ENCODE measurements around the gene BANP.
"Not testable (repeated sequence)": the region's sequence is repeated elsewhere in the genome, so short reads cannot be mapped to it uniquely, and the experiment has no call there.

Gene BANP

GRCh38 chr16:88089071-88089470, 137.8 kb downstream of the BANP start:
- H3K9me3 Mint-ChIP-seq; H3K4me1 Mint-ChIP-seq (ENCODE audit: low read depth); H3K27ac Mint-ChIP-seq; H3K4me3 Mint-ChIP-seq; H3K36me3 Mint-ChIP-seq (ENCODE audit: low read depth); H3K27me3 Mint-ChIP-seq (ENCODE audit: low read depth): not testable (repeated sequence)

- H3K27me3 Mint-ChIP-seq (ENCODE audit: low read depth); H3K4me3 Mint-ChIP-seq; H3K36me3 Mint-ChIP-seq (ENCODE audit: low read depth); H3K9me3 Mint-ChIP-seq; H3K4me1 Mint-ChIP-seq (ENCODE audit: low read depth); H3K27ac Mint-ChIP-seq: not testable (repeated sequence)
Measured at GRCh38 chr16:88089632-88090376, 138.6 kb downstream of the BANP start.

- H3K27ac Mint-ChIP-seq; H3K9me3 Mint-ChIP-seq; H3K27me3 Mint-ChIP-seq (ENCODE audit: low read depth); H3K36me3 Mint-ChIP-seq (ENCODE audit: low read depth); H3K4me1 Mint-ChIP-seq (ENCODE audit: low read depth); H3K4me3 Mint-ChIP-seq: not testable (repeated sequence)
Measured at GRCh38 chr16:88090377-88091175, 139.3 kb downstream of the BANP start.

GRCh38 chr16:88091221-88091971, 140.2 kb downstream of the BANP start:
- H3K36me3 Mint-ChIP-seq (ENCODE audit: low read depth); H3K4me3 Mint-ChIP-seq; H3K27ac Mint-ChIP-seq; H3K9me3 Mint-ChIP-seq; H3K4me1 Mint-ChIP-seq (ENCODE audit: low read depth); H3K27me3 Mint-ChIP-seq (ENCODE audit: low read depth): not testable (repeated sequence)

- H3K27ac Mint-ChIP-seq; H3K27me3 Mint-ChIP-seq (ENCODE audit: low read depth); H3K9me3 Mint-ChIP-seq; H3K4me1 Mint-ChIP-seq (ENCODE audit: low read depth); H3K4me3 Mint-ChIP-seq; H3K36me3 Mint-ChIP-seq (ENCODE audit: low read depth): not testable (repeated sequence)
Measured at GRCh38 chr16:88091972-88092302, 140.7 kb downstream of the BANP start.

- not testable (repeated sequence) for H3K36me3 Mint-ChIP-seq (ENCODE audit: low read depth); H3K27me3 Mint-ChIP-seq (ENCODE audit: low read depth); H3K9me3 Mint-ChIP-seq; H3K4me3 Mint-ChIP-seq; H3K27ac Mint-ChIP-seq; H3K4me1 Mint-ChIP-seq (ENCODE audit: low read depth)
Measured at GRCh38 chr16:88092791-88093555, 141.7 kb downstream of the BANP start.

- not testable (repeated sequence) for H3K27me3 Mint-ChIP-seq (ENCODE audit: low read depth); H3K4me3 Mint-ChIP-seq; H3K4me1 Mint-ChIP-seq (ENCODE audit: low read depth); H3K36me3 Mint-ChIP-seq (ENCODE audit: low read depth); H3K27ac Mint-ChIP-seq
- peaks cover 14% of the 10 kb centered on the region for H3K9me3 Mint-ChIP-seq
Measured at GRCh38 chr16:88093556-88094252, 142.5 kb downstream of the BANP start.

- H3K4me1 Mint-ChIP-seq (ENCODE audit: low read depth); H3K36me3 Mint-ChIP-seq (ENCODE audit: low read depth); H3K27me3 Mint-ChIP-seq (ENCODE audit: low read depth); H3K4me3 Mint-ChIP-seq; H3K27ac Mint-ChIP-seq: not testable (repeated sequence)
- peaks cover 18% of the 10 kb centered on the region for H3K9me3 Mint-ChIP-seq
Measured at GRCh38 chr16:88094253-88094575, 143.0 kb downstream of the BANP start.

GRCh38 chr16:88094900-88095299, 143.7 kb downstream of the BANP start:
- not testable (repeated sequence) for H3K36me3 Mint-ChIP-seq (ENCODE audit: low read depth); H3K4me1 Mint-ChIP-seq (ENCODE audit: low read depth); H3K4me3 Mint-ChIP-seq

GRCh38 chr16:88096659-88097058, 145.4 kb downstream of the BANP start:
- not testable (repeated sequence) for H3K4me3 Mint-ChIP-seq
- peaks cover 18% of the 10 kb centered on the region for H3K9me3 Mint-ChIP-seq

More at GRCh38 chr16:88094900-88095299, 143.7 kb downstream of the BANP start:
- H3K9me3 Mint-ChIP-seq: peaks cover 18% of the 10 kb centered on the region
- H3K27ac Mint-ChIP-seq; H3K27me3 Mint-ChIP-seq (ENCODE audit: low read depth): not testable (repeated sequence)

GRCh38 chr16:88098731-88099562, 147.7 kb downstream of the BANP start:
- not testable (repeated sequence) for H3K4me3 Mint-ChIP-seq; H3K4me1 Mint-ChIP-seq (ENCODE audit: low read depth); H3K27ac Mint-ChIP-seq; H3K27me3 Mint-ChIP-seq (ENCODE audit: low read depth); H3K36me3 Mint-ChIP-seq (ENCODE audit: low read depth)
- peaks cover 18% of the 10 kb centered on the region for H3K9me3 Mint-ChIP-seq

More at GRCh38 chr16:88096659-88097058, 145.4 kb downstream of the BANP start:
- H3K27ac Mint-ChIP-seq; H3K4me1 Mint-ChIP-seq (ENCODE audit: low read depth); H3K36me3 Mint-ChIP-seq (ENCODE audit: low read depth); H3K27me3 Mint-ChIP-seq (ENCODE audit: low read depth): not testable (repeated sequence)

- peaks cover 9% of the 10 kb centered on the region for H3K27me3 Mint-ChIP-seq (ENCODE audit: low read depth)
- H3K27ac Mint-ChIP-seq: no peak overlapping the region
- H3K36me3 Mint-ChIP-seq (ENCODE audit: low read depth): no peaks in the 10 kb centered on the region
- H3K4me1 Mint-ChIP-seq (ENCODE audit: low read depth): no peaks in the 10 kb centered on the region
- peaks cover 18% of the 10 kb centered on the region for H3K9me3 Mint-ChIP-seq
- H3K4me3 Mint-ChIP-seq: no peak overlapping the region
Measured at GRCh38 chr16:88099563-88099890, 148.3 kb downstream of the BANP start.

GRCh38 chr16:88099956-88100355, 148.7 kb downstream of the BANP start:
- H3K27me3 Mint-ChIP-seq (ENCODE audit: low read depth); H3K4me1 Mint-ChIP-seq (ENCODE audit: low read depth); H3K27ac Mint-ChIP-seq; H3K36me3 Mint-ChIP-seq (ENCODE audit: low read depth); H3K4me3 Mint-ChIP-seq: not testable (repeated sequence)
- peaks cover 18% of the 10 kb centered on the region for H3K9me3 Mint-ChIP-seq

Data from T-helper 1 cell treated with Interleukin-12 subunit alpha and Interleukin-12 subunit beta and Interleukin-4 antibody, amounts not matched to agents 30 μg/mL and 1 μg/mL, for 36 hours (primary cell).